Small intestine (tissue), 7 donors: ENCODE data around the gene EPHA3. TPM values are rescaled to one million over a fixed set of nuclear protein-coding genes. Genes with fewer than 3 reads are reported as not detected.

Experiments
- DNase-seq, 2 donors: peaks; one replicate each; pipeline versions ENCODE4 v3.0.0 to v3.0.0-alpha.2; 2013
- FAIRE-seq: peaks from 2 replicates; lab custom pipeline; 2012; peaks lifted over from hg19 to GRCh38; lab: Jason Lieb, UNC
- H3K27ac ChIP-seq, 3 donors: one replicate each; pipeline ENCODE4 v1.5.1; 2013; ENCODE audit warnings: low read length in 2 of 3, mild to moderate bottlenecking in 2 of 3, control low read depth in 1 of 3, inconsistent platforms in 1 of 3, low read depth in 1 of 3, moderate library complexity in 1 of 3
- H3K27me3 ChIP-seq, 3 donors: one replicate each; pipeline ENCODE4 v1.6.1; 2013; ENCODE audit warnings: low read length in 3 of 3, inconsistent platforms in 1 of 3; ENCODE audit not compliant: control insufficient read depth in 3 of 3, insufficient read depth in 3 of 3
- H3K36me3 ChIP-seq, 3 donors: one replicate each; pipeline ENCODE4 v1.6.1; 2013; ENCODE audit warnings: low read length in 3 of 3, inconsistent platforms in 1 of 3, low read depth in 1 of 3, mild to moderate bottlenecking in 1 of 3, moderate library complexity in 1 of 3; ENCODE audit not compliant: control insufficient read depth in 3 of 3, insufficient read depth in 2 of 3
- H3K4me1 ChIP-seq, 3 donors: one replicate each; pipeline ENCODE4 v1.6.1; 2013; ENCODE audit warnings: low read length in 2 of 3, inconsistent platforms in 1 of 3, low read depth in 1 of 3, mild to moderate bottlenecking in 1 of 3, moderate library complexity in 1 of 3; ENCODE audit not compliant: control insufficient read depth in 3 of 3, insufficient read depth in 2 of 3
- H3K4me3 ChIP-seq, 3 donors: one replicate each; pipeline ENCODE4 v1.5.1; 2013; ENCODE audit warnings: low read length in 3 of 3, control low read depth in 1 of 3, inconsistent platforms in 1 of 3, low read depth in 1 of 3, mild to moderate bottlenecking in 1 of 3, moderate library complexity in 1 of 3
- H3K9me3 ChIP-seq, 2 donors: one replicate each; pipeline ENCODE4 v1.6.1; 2013; ENCODE audit warnings: low read depth in 1 of 2, low read length in 1 of 2; ENCODE audit not compliant: control insufficient read depth in 2 of 2, insufficient read depth in 1 of 2
- WGBS, 3 donors: extraction: QIAGEN DNeasy Blood & Tissue Kit; methylation state at CpG; one replicate each; pipeline ENCODE4 v1.1.7; 2013; 5-methylcytosine and 5-hydroxymethylcytosine counted together
- polyA plus RNA-seq, 4 donors: library from polyadenylated mRNA; stranded (reverse) in 3 of 4; unstranded in 1 of 4; fragments of 200-250 nt in 3 of 4; fragments of 120-200 nt in 1 of 4; gene quantifications; one replicate each; pipeline versions ENCODE4 v1.2.1 to v1.2.3, GENCODE V29; 2013
- donor health status: healthy with polysubstance abuse.
- donor health status: control.
- donor health status: control.
- donor health status: Bipolar disorder and iron deficiency.
- donor health status: healthy.

The EPHA3 gene
- polyA plus RNA-seq, 4 donors = under 0.01 to 3.0 (median 0.88) TPM; not detected in 1

- 67 to 86% (median 77%) methylated on average over 2 of the region's 2 CpGs for WGBS, 3 donors
Measured at GRCh38 chr3:89311581-89311980, 204.2 kb downstream of the EPHA3 start.

DNA sequence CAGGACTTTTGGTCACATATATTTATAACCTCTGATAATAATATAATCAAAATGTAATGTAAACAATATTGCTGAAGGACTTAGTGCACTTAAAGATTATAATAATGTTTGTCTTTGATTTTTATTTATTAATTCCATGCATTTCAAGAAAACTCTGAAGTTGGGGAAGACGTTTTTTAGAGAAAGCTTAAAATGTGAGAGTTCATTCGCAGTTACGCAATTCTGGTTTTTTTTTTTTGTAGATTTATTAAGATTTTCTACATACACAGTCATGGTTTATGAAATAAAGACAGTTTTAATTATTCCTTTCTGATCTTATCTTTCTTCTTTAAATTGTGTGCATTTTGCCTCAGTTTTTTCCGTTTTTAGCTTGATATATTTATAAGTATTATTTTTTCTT lies 204.7 kb downstream of the EPHA3 start:
- no peak overlapping the region for H3K4me3 ChIP-seq
- no peaks in the 10 kb centered on the region for H3K36me3 ChIP-seq
- no peak for FAIRE-seq
- H3K27ac ChIP-seq = no peak overlapping the region
- H3K9me3 ChIP-seq = no peaks in the 10 kb centered on the region
- 80 to 87% (median 85%) methylated on average over 4 of the region's 4 CpGs for WGBS, 3 donors
- H3K27me3 ChIP-seq = no peaks in the 10 kb centered on the region
- H3K4me1 ChIP-seq = no peaks in the 10 kb centered on the region
- DNase-seq = no peak

More at GRCh38 chr3:89311581-89311980, 204.2 kb downstream of the EPHA3 start:
- DNase-seq (no peak), FAIRE-seq (no peak)
- H3K4me1 ChIP-seq = no peaks in the 10 kb centered on the region
- H3K27me3 ChIP-seq = no peaks in the 10 kb centered on the region
- no peak overlapping the region for H3K27ac ChIP-seq
- H3K9me3 ChIP-seq = no peaks in the 10 kb centered on the region
- H3K4me3 ChIP-seq = no peak overlapping the region
- no peaks in the 10 kb centered on the region for H3K36me3 ChIP-seq

DNA sequence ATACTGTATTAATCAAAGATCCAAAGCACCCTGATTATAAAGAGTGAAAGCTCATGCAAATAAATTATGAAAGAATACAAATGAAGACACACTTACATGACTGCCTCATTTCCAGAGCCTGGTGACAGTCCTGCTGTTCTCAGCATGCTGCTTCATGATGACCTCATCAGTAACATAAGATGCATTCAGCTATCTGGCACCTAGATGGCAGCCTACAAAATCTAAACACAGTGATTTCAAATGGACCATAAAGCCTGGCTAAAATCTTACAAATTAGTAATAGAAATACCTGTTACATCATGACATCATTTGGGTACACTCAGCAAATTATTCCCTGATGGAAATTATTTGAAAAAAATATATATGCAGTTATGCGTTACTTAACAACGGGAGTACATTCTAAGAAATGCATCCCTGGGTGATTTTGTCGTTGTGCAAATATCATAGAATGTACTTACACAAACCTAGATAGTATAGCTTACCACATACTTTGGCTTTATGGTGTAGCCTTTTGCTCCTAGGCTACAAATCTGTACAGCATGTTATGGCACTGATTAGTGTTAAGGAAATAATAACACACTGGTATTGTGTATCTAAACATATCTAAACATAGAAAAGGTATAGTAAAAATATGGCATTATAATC lies 207.2 kb downstream of the EPHA3 start:
- FAIRE-seq (no peak), DNase-seq (no peak)
- WGBS, 3 donors = 67 to 74% (median 70%) methylated on average over 3 of the region's 3 CpGs
- H3K9me3 ChIP-seq = no peaks in the 10 kb centered on the region
- no peaks in the 10 kb centered on the region for H3K36me3 ChIP-seq
- H3K27ac ChIP-seq = no peak overlapping the region
- no peaks in the 10 kb centered on the region for H3K4me1 ChIP-seq
- H3K4me3 ChIP-seq = no peak overlapping the region
- H3K27me3 ChIP-seq = no peaks in the 10 kb centered on the region

GRCh38 chr3:89315750-89316470 lies 208.5 kb downstream of the EPHA3 start:
- FAIRE-seq (no peak), DNase-seq (no peak)
- H3K36me3 ChIP-seq = no peaks in the 10 kb centered on the region
- no peaks in the 10 kb centered on the region for H3K9me3 ChIP-seq
- H3K4me1 ChIP-seq = no peaks in the 10 kb centered on the region
- no peaks in the 10 kb centered on the region for H3K27me3 ChIP-seq
- no peak overlapping the region for H3K27ac ChIP-seq
- WGBS, 3 donors = 71 to 84% (median 73%) methylated on average over 6 of the region's 6 CpGs
- H3K4me3 ChIP-seq = no peak overlapping the region

DNA sequence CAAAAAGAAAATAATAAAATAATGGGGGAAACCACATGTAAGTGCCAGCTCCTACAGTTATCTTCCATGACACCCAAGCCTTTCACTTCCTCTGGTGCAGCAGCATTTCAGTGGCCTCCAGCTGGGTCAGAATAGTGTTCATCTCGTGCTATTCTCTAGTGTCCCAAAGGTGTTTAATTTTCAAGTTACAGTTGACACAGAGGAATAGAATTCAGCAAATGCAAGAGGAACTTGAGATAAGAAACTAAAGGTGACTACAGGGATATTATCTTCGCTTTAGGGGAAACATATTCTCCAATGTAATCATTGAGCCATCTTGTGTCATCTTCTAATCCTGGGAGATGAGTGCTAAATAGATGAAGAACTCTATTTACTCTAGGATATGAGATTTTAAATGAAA lies 212.8 kb downstream of the EPHA3 start:
- no peak overlapping the region for H3K4me3 ChIP-seq
- no peaks in the 10 kb centered on the region for H3K9me3 ChIP-seq
- no peaks in the 10 kb centered on the region for H3K4me1 ChIP-seq
- H3K36me3 ChIP-seq = no peaks in the 10 kb centered on the region
- H3K27me3 ChIP-seq = no peaks in the 10 kb centered on the region
- H3K27ac ChIP-seq = no peak overlapping the region
- 62 to 76% (median 73%) methylated on average over 2 of the region's 2 CpGs for WGBS, 3 donors
- no peak for FAIRE-seq
- no peak for DNase-seq

- 95 to 98% (median 96%) methylated on average over 1 of the region's 1 CpG for WGBS, 3 donors
- Histone ChIP-seq H3K36me3 (no peaks in the 10 kb centered on the region), H3K9me3 (no peaks in the 10 kb centered on the region), H3K27ac (no peak overlapping the region), H3K4me3 (no peak overlapping the region), H3K4me1 (no peaks in the 10 kb centered on the region), H3K27me3 (no peaks in the 10 kb centered on the region)
- FAIRE-seq (no peak), DNase-seq (no peak)
Measured at GRCh38 chr3:89326997-89327396, 219.6 kb downstream of the EPHA3 start.

- WGBS, 3 donors = 72 to 79% (median 73%) methylated on average over 2 of the region's 2 CpGs
- FAIRE-seq (no peak), DNase-seq (no peak)
- Histone ChIP-seq H3K27me3 (no peaks in the 10 kb centered on the region), H3K9me3 (no peaks in the 10 kb centered on the region), H3K27ac (no peak overlapping the region), H3K4me3 (no peak overlapping the region), H3K36me3 (no peaks in the 10 kb centered on the region), H3K4me1 (no peaks in the 10 kb centered on the region)
Measured at GRCh38 chr3:89332386-89332785, 225.0 kb downstream of the EPHA3 start.

DNA sequence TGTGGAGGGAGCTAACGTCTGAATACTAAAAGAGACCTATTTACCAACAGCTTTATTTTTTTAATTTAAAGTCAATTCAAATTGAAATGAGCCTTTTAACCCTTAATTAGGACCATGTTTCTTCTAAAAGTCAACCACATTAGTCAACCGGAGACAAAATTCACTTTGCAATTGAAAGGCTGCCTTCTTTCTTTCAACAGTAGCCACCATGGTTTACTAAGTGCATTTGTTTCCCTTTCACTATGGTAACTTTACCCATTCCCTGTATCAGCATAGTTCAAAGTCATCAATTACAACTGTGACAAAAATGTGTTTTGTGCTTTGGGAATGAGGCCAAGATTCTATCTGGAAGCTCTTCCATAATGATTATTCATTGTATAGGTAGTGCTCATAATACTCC lies 225.4 kb downstream of the EPHA3 start:
- WGBS, 3 donors = 55 to 68% (median 65%) methylated on average over 2 of the region's 2 CpGs

More for the DNA sequence above, 225.4 kb downstream of the EPHA3 start:
- Histone ChIP-seq H3K9me3 (no peaks in the 10 kb centered on the region), H3K27me3 (no peaks in the 10 kb centered on the region), H3K27ac (no peak overlapping the region), H3K4me3 (no peak overlapping the region), H3K36me3 (no peaks in the 10 kb centered on the region), H3K4me1 (no peaks in the 10 kb centered on the region)
- DNase-seq (no peak), FAIRE-seq (no peak)
